ENCODE measurements around the gene MAX. TPM values are rescaled to one million over a fixed set of nuclear protein-coding genes. Genes with fewer than 3 reads are reported as not detected.
A peak's percentile ranks its signal among the peaks of the same experiment; 100 is the strongest.
"Not testable (repeated sequence)": the region's sequence is repeated elsewhere in the genome, so short reads cannot be mapped to it uniquely, and the experiment has no call there.

The MAX gene
- total and polyA plus RNA-seq, 8 donors, result 21.4 to 64.9 (median 50.7) TPM

DNA sequence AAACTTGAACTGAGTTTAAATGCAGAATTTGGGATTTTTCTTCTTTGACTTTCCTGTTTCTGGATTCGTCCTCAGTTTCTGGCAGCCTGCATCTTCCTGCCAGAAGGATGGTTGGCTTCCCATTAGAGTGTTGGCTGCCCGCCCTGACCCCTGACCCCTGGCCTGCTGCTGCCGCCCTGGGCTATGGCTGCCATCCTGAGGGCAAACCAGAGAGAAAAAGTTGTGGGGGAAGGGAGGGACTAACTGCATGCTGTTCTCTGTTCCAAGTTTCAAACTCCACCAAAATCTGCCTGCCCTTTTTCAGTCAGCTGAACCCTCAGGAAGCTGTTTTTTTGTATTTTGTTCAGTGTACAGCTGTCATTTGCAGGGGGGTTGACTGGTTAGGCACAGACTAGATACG is 67.3 kb downstream of the MAX start:
- TF ChIP-seq POLR2AphosphoS5 (IDR thresholded peaks at IDR 0.05), result peak in 1 of 3 donors; percentile 44
- TF ChIP-seq, protein P1, sequence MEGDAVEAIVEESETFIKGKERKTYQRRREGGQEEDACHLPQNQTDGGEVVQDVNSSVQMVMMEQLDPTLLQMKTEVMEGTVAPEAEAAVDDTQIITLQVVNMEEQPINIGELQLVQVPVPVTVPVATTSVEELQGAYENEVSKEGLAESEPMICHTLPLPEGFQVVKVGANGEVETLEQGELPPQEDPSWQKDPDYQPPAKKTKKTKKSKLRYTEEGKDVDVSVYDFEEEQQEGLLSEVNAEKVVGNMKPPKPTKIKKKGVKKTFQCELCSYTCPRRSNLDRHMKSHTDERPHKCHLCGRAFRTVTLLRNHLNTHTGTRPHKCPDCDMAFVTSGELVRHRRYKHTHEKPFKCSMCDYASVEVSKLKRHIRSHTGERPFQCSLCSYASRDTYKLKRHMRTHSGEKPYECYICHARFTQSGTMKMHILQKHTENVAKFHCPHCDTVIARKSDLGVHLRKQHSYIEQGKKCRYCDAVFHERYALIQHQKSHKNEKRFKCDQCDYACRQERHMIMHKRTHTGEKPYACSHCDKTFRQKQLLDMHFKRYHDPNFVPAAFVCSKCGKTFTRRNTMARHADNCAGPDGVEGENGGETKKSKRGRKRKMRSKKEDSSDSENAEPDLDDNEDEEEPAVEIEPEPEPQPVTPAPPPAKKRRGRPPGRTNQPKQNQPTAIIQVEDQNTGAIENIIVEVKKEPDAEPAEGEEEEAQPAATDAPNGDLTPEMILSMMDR (IDR thresholded peaks at IDR 0.05), result no peak
- Histone ChIP-seq H3K36me3 (peaks cover 0 to 35% (median 32%) of the 10 kb centered on the region in 4 donors), H3K27ac (peak overlapping the region in 1 of 5 donors; percentile 31), H3K4me1 (peaks cover 0 to 12% (median 6%) of the 10 kb centered on the region in 4 donors), H3K27me3 (no peaks in the 10 kb centered on the region), H3K4me3 (no peak overlapping the region), H3K9me3 (no peaks in the 10 kb centered on the region)
- peak; percentile 41 to 72 for DNase-seq
- WGBS, 5 donors, result 27 to 49% (median 35%) methylated on average over 4 of the region's 4 CpGs
- intact Hi-C loops (cut with DNase I; ENCODE audit: low total_unique reads), result no loop called here

DNA sequence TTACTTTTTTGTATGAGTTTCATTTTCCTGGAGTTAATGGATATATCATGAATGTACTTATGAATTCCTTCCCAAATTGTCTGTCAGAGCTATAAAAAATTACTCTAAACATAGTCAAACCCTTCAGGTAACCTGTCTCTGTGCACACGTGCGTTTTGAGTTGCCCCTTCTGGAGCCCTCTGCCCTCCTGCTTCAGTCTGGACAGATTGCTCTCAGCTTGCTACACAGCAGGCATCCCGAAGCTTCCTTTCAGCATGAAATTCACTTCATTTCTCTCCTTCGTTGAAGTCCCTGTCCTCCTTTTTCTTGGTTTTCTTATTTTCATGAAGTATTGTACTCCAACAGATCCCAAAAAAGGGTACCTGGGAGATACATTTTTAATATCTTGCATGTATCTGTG is 68.3 kb downstream of the MAX start:
- intact Hi-C loops (cut with DNase I; ENCODE audit: low total_unique reads), result no loop called here
- whole genome bisulfite sequencing, 5 donors, result 84 to 96% (median 93%) methylated on average over 4 of the region's 4 CpGs
- H3K4me1 ChIP-seq, result peaks cover 0 to 13% (median 6%) of the 10 kb centered on the region in 4 donors
- H3K27ac ChIP-seq, result no peak overlapping the region
- H3K27me3 ChIP-seq, result no peaks in the 10 kb centered on the region
- TF ChIP-seq EP300 (IDR thresholded peaks at IDR 0.05) (no peak), POLR2AphosphoS5 (IDR thresholded peaks at IDR 0.05) (no peak), POLR2A (IDR thresholded peaks at IDR 0.05) (no peak)
- TF ChIP-seq, protein P1 (IDR thresholded peaks at IDR 0.05), result no peak
- no peaks in the 10 kb centered on the region for H3K9me3 ChIP-seq
- H3K36me3 ChIP-seq, result peaks cover 0 to 45% (median 42%) of the 10 kb centered on the region in 4 donors
- DNase-seq, result no peak
- H3K4me3 ChIP-seq, result no peak overlapping the region

DNA sequence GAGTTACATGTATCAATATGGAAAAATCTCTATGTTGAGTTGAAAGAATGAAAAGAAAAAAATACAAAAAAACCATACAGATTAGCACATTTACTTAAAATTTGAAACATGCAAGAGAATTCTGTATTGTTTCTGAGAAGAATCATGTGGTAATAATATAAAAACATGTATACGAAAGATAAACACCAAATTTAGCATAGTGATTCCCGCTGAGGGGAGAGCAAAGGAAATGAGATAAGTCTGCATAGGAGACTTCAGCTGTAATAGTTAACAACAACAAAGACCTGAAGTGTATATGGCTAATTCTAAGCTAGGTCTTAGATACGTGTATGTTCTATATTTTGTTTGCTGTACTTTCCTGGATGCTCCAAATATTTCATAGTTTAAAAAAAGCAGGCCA is 69.1 kb downstream of the MAX start:
- TF ChIP-seq POLR2A (IDR thresholded peaks at IDR 0.05), result no peak
- TF ChIP-seq, protein P1 (IDR thresholded peaks at IDR 0.05), result no peak
- TF ChIP-seq EP300 (IDR thresholded peaks at IDR 0.05), result no peak
- no peak for TF ChIP-seq POLR2AphosphoS5 (IDR thresholded peaks at IDR 0.05)
- no peak for DNase-seq
- WGBS, 5 donors, result 83 to 96% (median 95%) methylated on average over 3 of the region's 3 CpGs
- Histone ChIP-seq H3K36me3 (peaks cover 0 to 51% (median 46%) of the 10 kb centered on the region in 4 donors), H3K9me3 (no peaks in the 10 kb centered on the region), H3K4me1 (peaks cover 0 to 17% (median 6%) of the 10 kb centered on the region in 4 donors), H3K27me3 (no peaks in the 10 kb centered on the region), H3K27ac (no peak overlapping the region), H3K4me3 (no peak overlapping the region)
- intact Hi-C loops (cut with DNase I; ENCODE audit: low total_unique reads), result no loop called here

DNA sequence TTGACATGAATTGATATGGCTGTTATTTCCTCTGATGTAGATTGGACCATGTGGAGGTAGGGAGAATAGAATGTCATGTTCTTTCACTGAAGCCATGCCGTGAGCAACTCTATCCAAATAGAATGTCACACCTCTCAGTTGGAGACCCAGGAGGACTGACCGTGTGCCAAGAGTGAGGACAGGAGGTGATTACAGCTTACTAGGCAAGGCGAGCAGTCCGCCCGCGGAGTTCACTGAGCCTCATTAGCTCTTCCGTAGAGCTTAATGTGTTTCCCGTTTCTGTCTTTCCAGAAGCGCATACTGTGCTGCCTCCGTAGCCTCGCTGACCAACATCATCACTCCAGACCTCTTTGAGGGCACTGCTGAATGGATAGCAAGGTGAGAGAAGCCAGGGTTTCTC is 70.0 kb downstream of the MAX start:
- Histone ChIP-seq H3K36me3 (peaks cover 4 to 56% (median 55%) of the 10 kb centered on the region in 4 donors), H3K27ac (no peak overlapping the region), H3K9me3 (no peaks in the 10 kb centered on the region), H3K27me3 (no peaks in the 10 kb centered on the region), H3K4me1 (peaks cover 0 to 17% (median 6%) of the 10 kb centered on the region in 4 donors), H3K4me3 (no peak overlapping the region)
- TF ChIP-seq, protein P1 (IDR thresholded peaks at IDR 0.05), result no peak
- TF ChIP-seq POLR2AphosphoS5 (IDR thresholded peaks at IDR 0.05), result no peak
- TF ChIP-seq POLR2A (IDR thresholded peaks at IDR 0.05), result no peak
- TF ChIP-seq EP300 (IDR thresholded peaks at IDR 0.05), result no peak
- intact Hi-C loops (cut with DNase I; ENCODE audit: low total_unique reads), result no loop called here
- DNase-seq, result no peak
- WGBS, 5 donors, result 94 to 97% (median 96%) methylated on average over 11 of the region's 11 CpGs

DNA sequence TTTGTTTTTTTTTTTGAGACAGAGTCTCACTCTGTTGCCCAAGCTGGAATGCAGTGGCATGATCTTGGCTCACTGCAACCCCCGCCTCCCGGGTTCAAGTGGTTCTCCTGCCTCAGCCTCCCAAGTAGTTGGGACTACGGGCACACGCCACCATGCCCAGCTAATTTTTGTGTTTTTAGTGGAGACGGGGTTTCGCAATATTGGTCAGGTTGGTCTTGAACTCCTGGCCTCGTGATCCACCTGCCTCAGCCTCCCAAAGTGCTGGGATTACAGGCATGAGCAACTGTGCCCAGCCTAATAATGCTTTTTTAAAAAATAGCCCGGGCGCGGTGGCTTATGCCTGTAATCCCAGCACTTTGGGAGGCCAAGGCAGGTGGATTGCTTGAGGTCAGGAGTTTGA is 71.0 kb downstream of the MAX start:
- H3K4me1 ChIP-seq, result peaks cover 0 to 17% (median 8%) of the 10 kb centered on the region in 4 donors
- 93 to 98% (median 97%) methylated on average over 10 of the region's 10 CpGs for WGBS, 5 donors

More for the DNA sequence above, 71.0 kb downstream of the MAX start:
- H3K9me3 ChIP-seq; H3K27me3 ChIP-seq; H3K4me3 ChIP-seq; intact Hi-C loops (cut with DNase I; ENCODE audit: low total_unique reads); DNase-seq; H3K27ac ChIP-seq: not testable (repeated sequence)
- H3K36me3 ChIP-seq, result peaks cover 4 to 64% (median 59%) of the 10 kb centered on the region in 4 donors

Data from stomach (tissue), 9 donors.